HCT116 (cell line): Measurements from ENCODE around the gene MACROH2A1. TPM values are rescaled to one million over a fixed set of nuclear protein-coding genes. Genes with fewer than 3 reads are reported as not detected.

Experiments used
- ATAC-seq: fragments of 200-7000 bp; cut with Tn5 transposase; 2 replicates; pipeline ENCODE4 v1.9.1; 2020; ENCODE audit warnings: mild to moderate bottlenecking, moderate library complexity
- BruUV-seq: library from RNA; stranded (reverse); fragments of 400-500 nt; replicated peaks from 2 replicates; lab custom pipeline; 2021; lab: Mats Ljungman, UMichigan
- CTCF ChIA-PET: fragments of 300-600 bp; sonication (Branson Sonifier 250); formaldehyde crosslinking; loops from one replicate; lab custom pipeline; 2021; ENCODE audit warnings: antibody characterized with exemption; lab: Charles Lee
- POLR2A ChIA-PET: fragments of 300-600, 350-600 bp; sonication (Branson Sonifier 250); formaldehyde crosslinking; loops from one replicate; lab custom pipeline; 2021; ENCODE audit warnings: antibody characterized with exemption; lab: Charles Lee
- RAD21 ChIA-PET, 2 experiments: fragments of 300-600 bp; sonication (Branson Sonifier 250); formaldehyde crosslinking; loops; one replicate each; lab custom pipeline; 2023; ENCODE audit warnings: low total read pairs in 2 of 2; ENCODE audit not compliant: uncharacterized antibody in 2 of 2, unreplicated experiment in 2 of 2, low non-redundant PET in 1 of 2; lab: Charles Lee
- DNase-seq: peaks from one replicate; pipeline ENCODE4 v3.0.0-alpha.2; 2010; ENCODE audit warnings: low read depth, low spot score
- H2AFZ ChIP-seq: fragments of 200-600 bp; shearing (Covaris generic), sonication (generic); 2 replicates; pipeline ENCODE4 v1.6.1; 2017; ENCODE audit warnings: low read depth, mixed run types, mixed read lengths, antibody characterized with exemption, low read length; ENCODE audit not compliant: poor library complexity, severe bottlenecking
- H3K27ac ChIP-seq: 2 replicates; pipeline ENCODE4 v1.5.1; 2012; ENCODE audit warnings: low read depth, low read length
- H3K27me3 ChIP-seq: fragments of 200-600 bp; sonication (generic); 2 replicates; pipeline ENCODE4 v1.6.1; 2016; ENCODE audit warnings: mixed run types, low read length, mixed read lengths; ENCODE audit not compliant: insufficient read depth
- H3K36me3 ChIP-seq, 2 experiments: fragments of 200-500 bp in 1 of 2; fragments of 200-600 bp in 1 of 2; sonication (Bioruptor generic) in 1 of 2; sonication (generic) in 1 of 2; 2 replicates each; pipeline versions ENCODE4 v1.5.1 to v1.6.1; 2014 to 2016; ENCODE audit warnings: low read length in 2 of 2, inconsistent platforms in 1 of 2, mixed read lengths in 1 of 2, mixed run types in 1 of 2; ENCODE audit not compliant: insufficient read depth in 2 of 2, control insufficient read depth in 1 of 2
- H3K4me1 ChIP-seq, 2 experiments: fragments of 200-600 bp in 1 of 2; sonication (generic) in 1 of 2; 2 replicates each; pipeline versions ENCODE4 v1.5.1 to v1.6.1; 2012 to 2017; ENCODE audit warnings: low read length in 2 of 2, inconsistent platforms in 1 of 2, mild to moderate bottlenecking in 1 of 2, mixed read lengths in 1 of 2, mixed run types in 1 of 2, moderate library complexity in 1 of 2; ENCODE audit not compliant: insufficient read depth in 2 of 2, control insufficient read depth in 1 of 2
- H3K4me2 ChIP-seq: fragments of 200-600 bp; sonication (generic); 2 replicates; pipeline ENCODE4 v1.6.1; 2017; ENCODE audit warnings: mixed run types, low read length, mixed read lengths
- H3K4me3 ChIP-seq, 2 experiments: fragments of 200-600 bp in 1 of 2; sonication (generic) in 1 of 2; replicated peaks in 1 of 2; 2 replicates each; pipeline ENCODE4 v1.5.1; 2011 to 2016; ENCODE audit warnings: low read length in 2 of 2, control low read depth in 1 of 2, low read depth in 1 of 2, mild to moderate bottlenecking in 1 of 2, mixed read lengths in 1 of 2, mixed run types in 1 of 2
- H3K79me2 ChIP-seq: fragments of 200-600 bp; sonication (generic); 2 replicates; pipeline ENCODE4 v1.6.1; 2017; ENCODE audit warnings: mild to moderate bottlenecking, mixed run types, low read length, moderate library complexity, mixed read lengths; ENCODE audit not compliant: insufficient read depth
- H3K9ac ChIP-seq: fragments of 200-600 bp; sonication (generic); 2 replicates; pipeline ENCODE4 v1.6.1; 2016; ENCODE audit warnings: low read length, mixed read lengths
- H3K9me2 ChIP-seq: fragments of 200-600 bp; sonication (generic), shearing (Covaris generic); 2 replicates; pipeline ENCODE4 v1.6.1; 2017; ENCODE audit warnings: mixed run types, mild to moderate bottlenecking, moderate library complexity; ENCODE audit not compliant: insufficient read depth
- H3K9me3 ChIP-seq, 2 experiments: fragments of 200-500 bp in 1 of 2; fragments of 200-600 bp in 1 of 2; sonication (Bioruptor generic) in 1 of 2; sonication (generic) in 1 of 2; 2 replicates each; pipeline ENCODE4 v1.6.1; 2014 to 2017; ENCODE audit warnings: low read length in 2 of 2, mixed read lengths in 2 of 2, inconsistent platforms in 1 of 2, low read depth in 1 of 2, mild to moderate bottlenecking in 1 of 2, mixed run types in 1 of 2, moderate library complexity in 1 of 2; ENCODE audit not compliant: control insufficient read depth in 1 of 2, insufficient read depth in 1 of 2
- H4K20me1 ChIP-seq: fragments of 200-600 bp; sonication (generic), shearing (Covaris generic); 2 replicates; pipeline ENCODE4 v1.6.1; 2017; ENCODE audit warnings: mixed run types, mild to moderate bottlenecking, moderate library complexity; ENCODE audit not compliant: insufficient read depth
- CBX3 ChIP-seq: IDR thresholded peaks from 2 replicates; pipeline ENCODE4 v1.6.1; 2012; ENCODE audit warnings: low read depth
- POLR2AphosphoS5 ChIP-seq: IDR thresholded peaks from 2 replicates; pipeline ENCODE4 v1.6.1; 2011; ENCODE audit warnings: mild to moderate bottlenecking, low read depth, low read length, moderate library complexity
- SIN3A ChIP-seq: IDR thresholded peaks from 2 replicates; pipeline ENCODE4 v1.6.1; 2012; ENCODE audit warnings: low read depth
- SP1 ChIP-seq: IDR thresholded peaks from 2 replicates; pipeline ENCODE4 v1.6.1; 2012; ENCODE audit warnings: low read depth
- TCF7L2 ChIP-seq: IDR thresholded peaks from 2 replicates; pipeline ENCODE4 v1.7.0; 2011; ENCODE audit warnings: borderline replicate concordance, inconsistent platforms; ENCODE audit not compliant: insufficient read depth, insufficient read length; ENCODE audit errors: extremely low read depth
- intact Hi-C: fragments of 100-400 bp; cut with micrococcal nuclease; formaldehyde crosslinking; loops from 2 replicates; pipeline ENCODE4 v1.10.0; 2022
- total RNA-seq: library from RNA; stranded (reverse); gene quantifications from one replicate; pipeline ENCODE4 v1.2.1, GENCODE V29; 2021; ENCODE audit not compliant: unreplicated experiment
- TF ChIP-seq, protein P1 (sequence below), 3 experiments: fragments of 200-600 bp in 1 of 3; sonication (generic) in 1 of 3; IDR thresholded peaks in 2 of 3; conservative IDR thresholded peaks in 1 of 3; 2 replicates each; pipeline ENCODE4 v1.5.1; 2012 to 2017; ENCODE audit warnings: low read depth in 2 of 3, low read length in 2 of 3, antibody characterized with exemption in 1 of 3, borderline replicate concordance in 1 of 3, control low read depth in 1 of 3, mild to moderate bottlenecking in 1 of 3, mixed read lengths in 1 of 3, mixed run types in 1 of 3, moderate library complexity in 1 of 3; ENCODE audit not compliant: insufficient read depth in 1 of 3
- TF ChIP-seq, protein P2 (sequence below): IDR thresholded peaks from 2 replicates; pipeline ENCODE4 v1.6.1; 2012

MACROH2A1 gene
- total RNA-seq, 1 experiment from 2014 or later, result 218 TPM

DNA sequence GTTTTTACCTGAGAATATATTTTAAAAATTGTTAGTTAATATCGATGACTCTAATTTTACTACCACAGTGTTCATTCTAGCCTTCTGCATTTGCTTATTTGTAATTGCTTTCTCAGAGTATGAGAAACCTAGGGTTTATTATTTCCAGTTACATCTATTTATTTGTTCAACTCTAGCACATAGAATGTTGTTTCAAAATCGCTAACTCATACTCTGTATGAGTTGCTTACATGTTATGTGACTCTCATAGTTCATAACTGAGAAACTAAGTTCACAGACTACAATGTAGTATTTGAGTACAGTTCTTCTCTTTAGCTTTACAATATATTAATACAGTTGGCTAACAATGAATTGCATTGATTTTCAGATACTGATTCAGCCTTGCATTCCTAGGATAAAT is 103.2 kb downstream of the MACROH2A1 start (continued):
- no peak for TF ChIP-seq SP1
- TF ChIP-seq POLR2AphosphoS5, result no peak
- no peak for TF ChIP-seq TCF7L2

DNA sequence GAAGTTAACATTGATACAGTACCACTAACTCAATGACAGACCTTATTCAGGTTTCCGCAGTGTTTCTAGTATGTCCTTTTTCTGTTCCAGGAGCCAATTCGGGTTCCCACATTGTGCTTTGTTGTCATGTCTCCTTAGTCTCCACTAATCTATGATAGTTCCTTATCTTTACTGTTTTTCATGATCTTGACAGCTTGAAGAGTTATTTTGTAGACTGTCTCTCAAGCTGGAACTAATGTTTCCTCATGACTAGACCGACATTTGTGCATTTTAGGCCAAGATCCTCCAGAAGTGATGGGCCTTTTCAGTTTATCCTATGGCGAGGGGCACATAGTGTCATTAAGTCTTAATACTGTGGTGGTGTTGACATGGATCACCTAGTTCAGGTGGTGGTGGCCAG is 104.2 kb downstream of the MACROH2A1 start:
- POLR2A ChIA-PET, result no interaction called here
- intact Hi-C loops, result no loop called here
- CTCF ChIA-PET, result no interaction called here
- Histone ChIP-seq H3K27me3 (no peaks in the 10 kb centered on the region), H4K20me1 (no peaks in the 10 kb centered on the region), H3K79me2 (no peaks in the 10 kb centered on the region), H3K9me2 (no peaks in the 10 kb centered on the region), H3K4me3 (no peak overlapping the region), H3K27ac (no peak overlapping the region)
- RAD21 ChIA-PET, result no interaction called here
- no peak for DNase-seq
- BruUV-seq, result no TSS peak
- TF ChIP-seq CBX3 (no peak), SIN3A (no peak)
- TF ChIP-seq, protein P1, sequence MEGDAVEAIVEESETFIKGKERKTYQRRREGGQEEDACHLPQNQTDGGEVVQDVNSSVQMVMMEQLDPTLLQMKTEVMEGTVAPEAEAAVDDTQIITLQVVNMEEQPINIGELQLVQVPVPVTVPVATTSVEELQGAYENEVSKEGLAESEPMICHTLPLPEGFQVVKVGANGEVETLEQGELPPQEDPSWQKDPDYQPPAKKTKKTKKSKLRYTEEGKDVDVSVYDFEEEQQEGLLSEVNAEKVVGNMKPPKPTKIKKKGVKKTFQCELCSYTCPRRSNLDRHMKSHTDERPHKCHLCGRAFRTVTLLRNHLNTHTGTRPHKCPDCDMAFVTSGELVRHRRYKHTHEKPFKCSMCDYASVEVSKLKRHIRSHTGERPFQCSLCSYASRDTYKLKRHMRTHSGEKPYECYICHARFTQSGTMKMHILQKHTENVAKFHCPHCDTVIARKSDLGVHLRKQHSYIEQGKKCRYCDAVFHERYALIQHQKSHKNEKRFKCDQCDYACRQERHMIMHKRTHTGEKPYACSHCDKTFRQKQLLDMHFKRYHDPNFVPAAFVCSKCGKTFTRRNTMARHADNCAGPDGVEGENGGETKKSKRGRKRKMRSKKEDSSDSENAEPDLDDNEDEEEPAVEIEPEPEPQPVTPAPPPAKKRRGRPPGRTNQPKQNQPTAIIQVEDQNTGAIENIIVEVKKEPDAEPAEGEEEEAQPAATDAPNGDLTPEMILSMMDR (IDR thresholded peaks at IDR 0.05 in 2 of 3, conservative IDR thresholded peaks at IDR 0.05 in 1 of 3; ENCODE audit: borderline replicate concordance in 1 of 3, insufficient read depth in 1 of 3, low read depth in 2 of 3, low read length in 2 of 3), result no peak
- TF ChIP-seq, protein P2, sequence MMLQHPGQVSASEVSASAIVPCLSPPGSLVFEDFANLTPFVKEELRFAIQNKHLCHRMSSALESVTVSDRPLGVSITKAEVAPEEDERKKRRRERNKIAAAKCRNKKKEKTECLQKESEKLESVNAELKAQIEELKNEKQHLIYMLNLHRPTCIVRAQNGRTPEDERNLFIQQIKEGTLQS, result no peak
- TF ChIP-seq, all 23 proteins: peak for 0
- Histone ChIP-seq H2AFZ (no peak overlapping the region), H3K4me2 (no peak overlapping the region), H3K9me3 (no peaks in the 10 kb centered on the region), H3K36me3 (no peaks in the 10 kb centered on the region), H3K9ac (no peak overlapping the region), H3K4me1 (no peaks in the 10 kb centered on the region)
- no peak for ATAC-seq
